HG03558 (cell line): ENCODE results near the gene PPP2R3C.
A peak's percentile ranks its signal among the peaks of the same experiment; 100 is the strongest.
"Not testable (repeated sequence)": the region's sequence is repeated elsewhere in the genome, so short reads cannot be mapped to it uniquely, and the experiment has no call there.

Experiments
- ATAC-seq: cut with Tn5 transposase; IDR thresholded peaks from one replicate; pipeline ENCODE4 v1.9.1; 2021; ENCODE audit warnings: moderate number of reproducible peaks; ENCODE audit not compliant: unreplicated experiment; ENCODE audit errors: extremely low read depth

PPP2R3C gene

DNA sequence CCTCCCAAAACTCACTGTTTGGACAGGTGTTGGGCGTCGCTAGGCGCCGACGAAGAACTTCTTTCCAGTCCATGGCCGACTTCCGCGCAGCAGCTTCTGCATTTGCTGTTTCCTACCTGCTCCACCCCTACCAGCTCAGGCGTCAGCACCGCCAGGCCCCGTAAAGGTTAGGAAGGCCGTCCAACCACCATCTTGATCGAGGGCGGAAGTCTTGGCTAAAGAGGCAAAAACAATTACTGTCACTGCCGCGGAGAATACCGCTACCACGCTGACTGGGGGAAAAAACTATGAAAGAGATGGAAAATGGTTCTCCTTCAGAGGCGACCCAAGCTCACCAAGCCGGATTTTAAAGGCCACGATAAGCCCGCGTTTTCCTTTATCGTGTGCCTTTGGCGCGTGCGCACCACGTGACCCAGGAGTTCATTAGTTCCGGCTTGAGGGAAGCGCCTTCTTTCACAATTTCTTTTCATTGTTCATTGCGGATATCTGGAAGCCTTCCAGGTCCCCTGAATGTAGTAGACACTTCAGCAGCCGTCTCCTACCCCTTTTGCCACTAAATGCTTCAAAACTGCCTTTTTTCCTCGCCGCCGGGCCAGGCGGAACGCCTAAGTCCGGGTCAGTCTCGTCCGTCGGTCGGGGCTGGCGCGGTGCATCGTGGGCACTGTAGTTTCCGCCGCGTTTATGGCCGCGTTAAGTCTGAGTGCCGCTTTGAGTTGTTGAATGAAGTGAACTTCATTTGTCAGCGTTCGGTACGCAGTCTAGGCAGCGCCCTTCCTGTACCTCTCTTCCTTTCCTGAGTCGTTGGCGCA lies at the start of gene PPP2R3C, which contains the start of gene PRORP:
Gene PPP2R3C, minus strand, starts transcription at position 104 of the 809 bp plus-strand sequence. Its CDS starts 31 bp downstream, at position 73.
Gene PRORP, plus strand, starts transcription at position 666 of the 809 bp plus-strand sequence. CDS start 694 bp downstream, outside the sequence.
- ATAC-seq = peak; percentile 67

DNA sequence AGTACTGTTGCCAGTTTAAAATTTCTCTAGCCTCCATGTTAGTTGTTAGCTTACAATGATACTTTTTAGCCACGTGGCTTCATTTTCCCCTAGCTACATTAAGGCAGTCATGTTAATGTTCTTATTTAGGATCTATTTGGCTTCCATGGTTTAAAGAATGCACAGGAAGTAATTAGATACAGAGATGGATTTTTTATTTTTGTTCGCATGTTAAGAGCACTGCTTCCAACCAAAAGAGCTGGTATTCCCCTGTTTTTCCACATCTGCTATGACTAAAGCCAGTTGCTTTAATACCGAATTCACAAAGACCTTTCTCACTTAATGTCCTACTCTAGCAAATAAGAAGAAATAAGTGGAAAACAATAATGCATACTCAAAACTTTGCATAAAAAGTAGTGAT lies 45.7 kb upstream of the PPP2R3C start:
- ATAC-seq = no peak

DNA sequence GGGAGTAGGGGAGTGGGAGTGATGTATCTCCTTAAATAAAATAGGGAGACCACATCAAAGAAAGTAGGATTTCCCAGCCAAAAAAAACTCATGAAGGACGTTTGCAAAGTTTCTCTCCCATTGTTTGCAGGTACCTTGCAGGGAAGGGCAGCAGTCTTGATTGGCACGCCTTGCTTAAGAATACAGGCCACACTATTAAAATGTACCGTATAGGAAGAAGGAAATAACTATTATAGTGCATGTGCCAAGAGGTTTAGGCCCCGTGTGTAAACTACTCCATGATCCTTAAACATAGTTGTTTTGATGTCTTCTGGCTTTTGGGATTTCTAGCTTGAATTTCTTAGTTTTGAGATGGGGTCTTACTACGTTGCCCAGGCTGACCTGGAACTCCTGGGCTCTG lies 43.1 kb upstream of the PPP2R3C start:
- ATAC-seq = no peak

DNA sequence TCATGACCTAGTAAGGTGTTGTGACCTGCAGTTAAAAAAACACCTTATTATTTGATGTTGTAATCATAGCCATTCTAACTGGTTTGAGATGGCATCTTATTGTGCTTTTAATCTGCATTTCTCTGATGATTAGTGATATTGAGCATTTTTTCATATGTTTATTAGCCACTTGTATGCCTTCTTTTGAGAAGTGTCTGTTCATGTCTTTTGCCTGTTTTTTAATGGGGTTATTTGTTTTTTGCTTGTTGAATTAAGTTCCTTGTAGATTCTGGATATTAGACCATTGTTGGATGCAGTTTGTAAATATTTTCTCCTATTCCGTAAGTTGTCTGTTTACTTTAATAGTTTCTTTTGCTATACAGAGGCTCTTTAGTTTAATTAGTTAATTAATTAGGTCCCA lies 41.6 kb upstream of the PPP2R3C start:
- ATAC-seq = no peak

DNA sequence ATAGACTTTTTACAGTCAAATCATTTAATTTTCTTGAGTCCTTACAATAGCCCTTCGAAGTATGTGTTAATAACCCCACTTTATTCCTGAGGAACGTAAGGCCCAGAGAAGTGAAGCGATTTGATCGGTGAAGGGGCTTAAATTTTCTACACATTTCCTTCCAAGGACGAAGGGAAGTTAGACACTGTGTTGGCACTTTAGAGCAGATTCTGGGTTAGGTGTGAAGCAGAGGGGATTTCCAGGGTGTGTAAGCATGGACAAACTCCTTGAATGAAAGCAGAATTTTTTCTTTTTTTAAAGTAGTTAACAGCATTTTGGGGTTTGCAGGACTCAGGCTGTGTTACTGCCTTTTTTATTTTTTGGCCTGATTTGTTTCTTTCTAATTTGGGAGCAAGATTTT lies 39.4 kb upstream of the PPP2R3C start:
- no peak for ATAC-seq

DNA sequence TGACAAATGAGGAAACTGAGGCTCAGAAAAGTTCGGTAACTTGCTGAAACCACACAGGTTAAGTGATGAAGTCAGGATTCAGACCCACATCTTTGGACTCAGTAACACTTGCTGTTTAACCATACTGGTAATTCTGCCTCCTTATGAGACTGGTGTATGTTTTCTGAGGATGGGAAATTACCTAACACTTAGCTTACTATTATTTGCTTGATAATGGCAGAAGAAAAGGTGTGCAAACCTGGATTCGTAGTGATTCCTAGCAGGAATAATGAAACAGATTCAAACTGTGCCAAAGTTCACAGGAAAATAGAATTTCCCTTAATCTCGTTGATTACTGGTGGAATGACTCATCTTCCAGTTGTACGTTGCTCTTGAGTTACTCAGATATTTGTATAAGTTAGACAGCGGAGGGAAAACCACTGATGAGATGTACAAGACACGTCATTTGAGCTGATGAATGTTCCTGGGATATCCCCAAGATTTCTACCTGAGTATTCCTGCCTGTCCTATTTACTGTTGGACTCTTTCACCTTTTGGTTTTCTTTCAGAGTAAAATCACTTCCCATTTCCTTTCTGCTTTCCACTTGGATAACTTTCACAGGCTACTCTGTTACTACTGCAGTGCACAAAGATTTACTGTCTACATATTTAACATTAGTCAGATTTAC lies 38.1 kb upstream of the PPP2R3C start:
- no peak for ATAC-seq

DNA sequence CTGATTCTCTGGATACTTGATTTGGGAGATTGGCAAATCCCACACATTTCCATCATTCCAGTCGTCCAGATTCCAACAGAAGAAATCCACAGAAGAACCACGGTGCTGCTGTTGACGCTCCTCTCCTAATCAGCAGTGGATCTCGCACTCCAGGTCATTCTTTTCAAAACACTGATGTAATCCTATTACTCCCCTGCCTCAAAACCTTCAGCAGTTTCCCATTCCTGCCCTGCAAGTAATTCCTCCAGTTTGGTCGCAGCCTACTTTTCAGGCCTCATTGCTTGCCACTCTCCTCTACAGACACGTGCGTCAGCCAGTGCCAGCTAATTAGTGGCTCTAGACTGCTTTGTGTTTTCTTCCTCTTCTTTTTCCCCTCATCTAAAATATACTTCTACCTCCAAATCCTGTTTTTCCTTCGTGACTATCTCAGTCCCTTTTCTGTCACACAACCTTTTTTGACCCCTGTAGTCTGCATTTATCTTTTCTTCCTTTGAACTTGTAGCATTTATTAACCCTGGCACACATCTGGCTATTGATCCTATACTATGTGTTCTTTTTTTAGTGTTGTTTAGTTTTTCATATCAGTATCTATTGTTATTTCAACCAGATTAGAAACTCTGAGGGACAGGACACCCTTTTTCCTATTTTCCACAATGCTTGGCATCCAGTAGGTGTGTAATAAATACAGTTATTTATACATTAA lies 37.3 kb upstream of the PPP2R3C start:
- ATAC-seq = no peak

DNA sequence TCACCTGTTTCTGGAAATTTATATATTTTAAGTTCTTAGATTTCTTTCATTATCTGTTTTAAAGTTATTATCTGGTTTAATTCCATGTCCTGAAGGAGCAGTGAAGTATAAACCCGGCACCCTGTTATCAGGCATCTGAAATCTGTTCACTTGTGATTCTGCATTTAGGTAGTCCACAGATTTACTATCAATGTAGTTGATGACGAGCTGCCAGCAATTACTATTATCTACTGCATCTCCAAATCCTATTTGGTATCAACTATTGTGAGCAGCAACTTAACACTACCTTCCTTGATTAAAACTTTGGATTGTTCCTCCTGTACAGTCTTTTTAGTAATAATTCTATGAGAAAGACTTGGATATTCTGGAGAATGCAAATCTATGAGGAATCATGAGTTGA lies 36.7 kb upstream of the PPP2R3C start:
- ATAC-seq = no peak

DNA sequence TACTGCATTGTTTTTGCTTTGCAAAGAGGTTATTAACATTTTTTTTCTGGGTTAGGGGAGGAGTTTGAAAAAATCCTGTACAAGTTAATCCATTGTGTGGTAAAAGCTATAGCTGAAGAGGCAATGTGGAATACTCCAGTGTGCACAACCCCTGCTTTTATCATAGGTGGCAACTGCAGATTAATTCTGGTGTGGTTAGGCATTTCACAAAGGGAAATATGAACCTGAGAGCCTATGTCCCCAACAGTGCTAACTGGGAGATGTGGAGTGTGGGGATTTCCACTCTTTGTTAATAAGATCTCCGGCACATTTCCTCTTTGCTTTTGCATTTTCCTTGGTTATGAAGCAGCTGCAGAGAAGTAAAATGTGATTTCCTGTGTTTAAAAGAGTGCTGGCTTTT lies 34.2 kb upstream of the PPP2R3C start:
- no peak for ATAC-seq

DNA sequence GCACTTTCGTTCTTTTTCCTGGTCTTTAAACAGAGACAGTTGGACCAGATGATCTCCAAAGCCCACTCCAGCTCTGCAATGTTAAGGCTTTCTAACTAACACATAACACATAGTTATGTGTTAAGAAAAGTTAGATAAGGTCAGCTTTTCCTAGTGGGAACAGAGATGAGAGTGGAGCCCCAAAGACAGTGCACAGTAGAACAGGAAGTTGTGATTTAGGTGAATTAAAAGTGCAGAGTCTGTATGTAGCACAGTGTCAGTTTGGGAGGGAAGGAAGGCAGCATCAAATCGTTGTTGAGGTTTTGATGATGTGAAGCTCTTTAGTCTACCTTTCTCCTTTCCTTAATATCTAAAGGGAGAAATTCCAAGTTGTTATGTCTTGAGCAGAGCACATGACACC lies 32.2 kb upstream of the PPP2R3C start:
- no peak for ATAC-seq

DNA sequence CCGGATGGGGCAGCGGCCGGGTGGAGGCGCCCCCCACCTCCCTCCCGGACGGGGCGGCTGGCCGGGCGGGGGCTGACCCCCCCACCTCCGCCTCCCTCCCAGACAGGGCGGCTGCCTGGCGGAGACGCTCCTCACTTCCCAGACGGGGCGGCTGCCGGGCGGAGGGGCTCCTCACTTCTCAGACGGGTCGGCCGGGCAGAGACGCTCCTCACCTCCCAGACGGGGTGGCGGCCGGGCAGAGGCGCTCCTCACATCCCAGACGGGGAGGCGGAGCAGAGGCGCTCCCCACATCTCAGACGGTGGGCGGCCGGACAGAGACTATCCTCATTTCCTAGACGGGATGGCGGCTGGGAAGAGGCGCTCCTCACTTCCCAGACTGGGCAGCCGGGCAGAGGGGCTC lies 30.7 kb upstream of the PPP2R3C start:
- ATAC-seq = not testable (repeated sequence)

DNA sequence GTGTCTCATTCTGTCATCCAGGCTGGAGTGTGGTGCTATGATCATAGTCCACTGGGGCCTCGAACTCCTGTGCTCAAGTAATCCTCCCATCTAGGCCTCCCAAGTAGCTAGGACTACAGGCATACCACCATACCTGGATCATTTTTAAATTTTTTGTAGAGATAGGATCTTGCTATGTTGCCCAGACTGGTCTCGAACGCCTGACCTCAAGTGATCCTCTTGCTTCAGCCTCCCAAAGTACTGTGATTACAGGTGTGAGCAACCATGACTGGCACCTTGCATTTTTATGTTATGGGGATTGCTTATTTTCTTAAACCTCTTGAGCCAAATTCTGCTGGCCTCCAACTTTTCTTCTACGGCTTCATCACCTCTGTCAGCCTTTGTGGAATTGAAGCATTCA lies 27.4 kb upstream of the PPP2R3C start:
- ATAC-seq = no peak

DNA sequence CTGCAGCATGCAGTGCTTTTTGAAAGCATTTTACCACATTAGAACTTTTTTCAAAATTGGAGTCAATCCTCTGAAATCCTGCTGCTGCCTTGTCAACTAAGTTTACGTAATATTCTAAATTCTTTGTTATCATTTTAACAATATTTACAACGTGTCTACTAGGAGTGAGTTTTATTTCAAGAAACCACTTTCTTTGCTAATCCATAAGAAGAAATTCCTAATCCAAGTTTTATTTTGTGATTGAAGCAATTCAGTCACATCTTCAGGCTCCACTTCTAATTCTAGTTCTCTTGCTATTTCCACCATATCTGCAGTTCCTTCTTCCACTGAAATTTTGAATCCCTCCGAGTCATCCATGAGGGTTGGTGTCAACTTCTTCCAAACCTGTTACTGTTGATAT lies 25.9 kb upstream of the PPP2R3C start:
- ATAC-seq = no peak

DNA sequence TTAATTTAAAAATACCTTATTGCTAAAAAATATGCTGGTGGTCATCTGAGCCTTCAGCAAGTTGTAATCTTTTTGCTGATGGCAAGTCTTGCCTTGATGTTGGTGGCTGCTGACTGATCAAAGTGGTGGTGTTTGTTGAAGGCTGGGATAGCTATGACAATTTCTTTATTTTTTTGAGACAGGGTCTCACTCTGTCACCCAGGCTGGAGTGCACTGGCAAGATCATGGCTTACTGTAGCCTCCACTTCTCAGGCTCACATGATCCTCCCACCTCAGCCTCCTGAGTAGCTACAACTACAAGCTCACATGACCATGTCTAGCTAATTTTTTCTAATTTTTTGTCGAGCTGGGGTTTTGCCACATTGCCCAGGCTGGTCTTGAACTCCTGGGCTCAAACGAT lies 25.4 kb upstream of the PPP2R3C start:
- no peak for ATAC-seq

DNA sequence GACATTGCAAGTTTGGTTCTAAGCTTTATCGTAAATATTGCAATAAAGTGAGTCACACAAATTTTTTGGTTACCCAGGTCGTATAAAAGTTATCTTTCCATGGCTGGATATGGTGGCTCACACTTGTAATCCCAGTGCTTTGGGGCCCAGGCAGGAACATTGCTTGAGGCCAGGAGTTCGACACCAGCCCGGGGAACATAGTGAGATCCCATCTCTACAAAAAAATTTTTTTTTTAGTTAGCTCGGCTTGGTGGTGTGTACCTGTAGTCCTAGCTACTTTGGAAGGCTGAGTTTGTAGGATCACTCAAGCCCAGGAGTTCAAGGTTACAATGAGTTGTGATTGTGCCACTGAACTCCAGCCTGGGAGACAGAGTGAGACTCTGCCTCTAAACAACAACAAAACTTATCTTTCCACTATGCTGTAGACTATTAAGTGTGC lies 24.9 kb upstream of the PPP2R3C start:
- no peak for ATAC-seq

DNA sequence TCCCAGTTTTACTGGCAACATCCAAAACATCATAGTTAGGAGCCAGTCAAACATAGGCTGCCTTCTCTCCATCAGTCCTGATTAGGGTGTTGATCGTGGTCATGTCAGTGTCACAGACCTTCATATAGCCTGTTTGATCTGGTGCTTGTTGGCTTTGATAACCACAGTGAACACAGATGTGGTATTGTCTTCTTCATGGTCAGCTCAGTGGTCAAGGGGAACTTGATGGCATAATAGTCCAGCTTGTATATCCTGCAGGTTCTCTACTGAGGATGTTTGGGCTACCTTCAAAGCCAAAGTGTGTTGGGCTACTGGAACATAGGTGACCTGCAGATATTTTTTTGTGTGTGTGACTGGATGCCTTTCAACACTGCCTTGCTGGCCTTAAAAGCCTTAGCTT lies 22.2 kb upstream of the PPP2R3C start:
- ATAC-seq = no peak

DNA sequence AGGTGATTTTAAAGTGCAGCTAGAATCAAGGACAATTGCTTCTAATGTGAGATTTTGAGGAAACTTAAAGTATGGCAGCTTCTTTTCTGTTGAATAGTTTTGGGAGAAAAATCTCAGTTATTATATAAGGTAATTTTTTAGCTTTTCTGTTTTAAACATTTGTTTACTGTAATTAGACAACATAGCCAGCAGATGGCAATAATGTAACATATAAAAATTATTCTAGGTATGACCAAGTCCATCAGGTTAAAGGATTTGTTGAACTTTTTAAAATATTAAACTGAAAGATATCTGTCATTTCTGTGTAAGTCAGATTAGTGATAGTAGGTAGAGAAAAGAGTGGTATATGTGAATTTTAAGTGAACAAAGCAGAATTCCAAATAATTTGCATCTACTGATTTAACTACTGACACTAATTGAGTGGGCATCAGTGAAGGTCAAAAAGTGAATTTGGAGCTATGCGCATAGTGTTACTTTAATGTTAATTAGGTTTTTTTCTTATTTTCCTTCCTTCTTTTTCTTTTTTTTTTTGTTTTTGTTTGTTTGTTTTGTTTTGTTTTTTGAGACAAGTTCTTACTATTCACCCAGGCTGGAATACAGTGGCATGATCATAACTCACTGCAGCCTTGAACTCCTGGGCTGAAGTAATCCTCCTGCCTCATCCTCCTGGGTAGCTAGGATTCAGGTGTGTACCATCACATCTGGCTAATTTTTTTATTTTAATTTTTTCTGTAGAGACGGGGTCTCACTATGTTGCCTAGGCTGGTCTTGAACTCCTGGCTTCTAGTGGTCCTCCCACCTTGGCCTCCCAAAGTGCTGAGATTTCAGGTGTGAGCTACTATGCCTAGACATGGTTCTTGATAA lies 19.2 kb upstream of the PPP2R3C start:
- ATAC-seq = no peak

DNA sequence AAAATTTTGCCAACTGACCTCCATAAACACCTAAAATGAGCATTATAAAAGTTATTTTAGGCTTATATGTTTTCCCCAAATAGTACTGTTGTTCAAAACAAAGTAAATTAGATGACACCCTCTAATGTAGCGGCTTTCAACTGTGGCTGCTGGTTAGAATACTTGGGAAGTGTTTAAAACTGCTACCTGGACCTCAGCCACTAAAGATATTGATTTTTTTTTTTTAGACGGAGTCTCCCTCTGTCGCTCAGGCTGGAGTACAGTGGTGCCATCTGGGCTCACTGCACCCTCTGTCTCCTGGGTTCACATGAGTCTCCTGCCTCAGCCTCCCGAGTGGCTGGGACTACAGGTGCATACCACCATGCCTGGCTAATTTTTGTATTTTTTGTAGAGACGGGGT lies 16.8 kb upstream of the PPP2R3C start:
- no peak for ATAC-seq

DNA sequence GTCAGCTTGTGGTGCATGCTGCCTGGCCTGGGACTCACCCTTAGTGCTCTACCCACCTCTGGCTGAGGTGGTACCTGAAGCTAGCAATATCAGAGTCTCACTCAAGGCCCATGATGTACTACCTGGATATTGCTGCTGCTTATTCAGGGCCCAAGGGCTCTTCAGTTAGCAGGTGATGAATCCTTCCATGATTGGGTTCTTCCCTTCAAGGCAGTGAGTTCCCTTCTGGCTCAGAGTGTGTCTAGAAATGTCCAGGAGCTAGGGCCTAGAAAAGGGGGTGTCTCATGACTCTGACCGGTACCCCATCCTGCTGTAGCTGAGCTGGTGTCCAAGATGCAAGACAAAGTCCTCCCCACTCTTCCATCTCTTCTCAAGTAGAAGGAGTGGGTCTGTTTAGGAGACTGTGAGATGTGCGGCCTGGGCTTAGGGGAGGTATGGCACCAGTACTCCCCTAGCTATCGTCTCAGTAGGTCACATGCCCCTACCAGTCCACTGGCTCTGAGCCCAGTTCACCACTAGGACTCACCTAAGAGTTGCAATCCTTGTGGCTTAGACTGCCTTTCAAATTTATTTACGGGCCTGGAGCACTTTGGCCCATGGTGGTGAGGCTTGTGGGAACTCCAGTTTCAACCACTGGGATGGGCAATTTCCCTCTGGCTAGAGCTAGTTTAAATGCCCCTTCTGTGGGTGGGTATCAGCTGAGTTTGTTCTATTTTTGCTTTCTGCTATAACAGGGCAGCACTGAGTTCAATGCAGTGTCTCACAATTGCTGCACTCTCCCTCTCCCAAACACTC lies 12.7 kb upstream of the PPP2R3C start:
- ATAC-seq = no peak
